HEK293T (cell line): ENCODE results near the gene SYMPK.

Experiments
- CTBP1 ChIP-seq: fragments of 450-650 bp; IDR thresholded peaks from 2 replicates; pipeline ENCODE4 v1.6.1; 2016; ENCODE audit warnings: borderline replicate concordance
- ELF4 ChIP-seq: fragments of 450-650 bp; IDR thresholded peaks from 2 replicates; pipeline ENCODE4 v1.6.1; 2017; ENCODE audit warnings: antibody characterized with exemption
- FOXM1 ChIP-seq: fragments of 450-650 bp; IDR thresholded peaks from 2 replicates; pipeline ENCODE4 v1.6.1; 2017; ENCODE audit warnings: mild to moderate bottlenecking, borderline replicate concordance
- SP1 ChIP-seq: fragments of 450-650 bp; IDR thresholded peaks from 2 replicates; pipeline ENCODE4 v1.6.1; 2017
- SUZ12 ChIP-seq: fragments of 450-650 bp; IDR thresholded peaks from 2 replicates; pipeline ENCODE4 v1.6.1; 2016; ENCODE audit warnings: mild to moderate bottlenecking

- TF ChIP-seq CTBP1 (no peak), SUZ12 (no peak), ELF4 (no peak), SP1 (no peak), FOXM1 (no peak)
Measured at GRCh38 chr19:45876411-45877197, 13.7 kb upstream of the SYMPK start.
